Thymus (tissue), 14 donors: ENCODE data around the gene GREM2. TPM values are rescaled to one million over a fixed set of nuclear protein-coding genes. Genes with fewer than 3 reads are reported as not detected.

ENCODE experiments used
- DNase-seq, 9 donors: peaks; one replicate each; pipeline ENCODE4 v3.0.0-alpha.2; 2013; ENCODE audit warnings: low spot score in 9 of 9, low read depth in 6 of 9, missing footprints in 1 of 9
- H3K27ac ChIP-seq, 2 donors: one replicate each; pipeline ENCODE4 v1.5.1; 2013; ENCODE audit warnings: control low read depth in 1 of 2, low read depth in 1 of 2, low read length in 1 of 2, mild to moderate bottlenecking in 1 of 2, moderate library complexity in 1 of 2
- H3K27me3 ChIP-seq, 2 donors: one replicate each; pipeline ENCODE4 v1.5.1; 2013; ENCODE audit warnings: low read length in 1 of 2; ENCODE audit not compliant: control insufficient read depth in 2 of 2, insufficient read depth in 1 of 2
- H3K36me3 ChIP-seq, 2 donors: one replicate each; pipeline ENCODE4 v1.5.1; 2013; ENCODE audit warnings: low read length in 1 of 2, mild to moderate bottlenecking in 1 of 2, moderate library complexity in 1 of 2; ENCODE audit not compliant: control insufficient read depth in 2 of 2, insufficient read depth in 2 of 2
- H3K4me1 ChIP-seq, 2 donors: one replicate each; pipeline ENCODE4 v1.5.1; 2013; ENCODE audit warnings: low read length in 2 of 2; ENCODE audit not compliant: control insufficient read depth in 2 of 2, insufficient read depth in 2 of 2
- H3K4me3 ChIP-seq, 2 donors: one replicate each; pipeline ENCODE4 v1.5.1; 2013; ENCODE audit warnings: low read length in 2 of 2, control low read depth in 1 of 2, mild to moderate bottlenecking in 1 of 2
- H3K9me3 ChIP-seq, 2 donors: one replicate each; pipeline ENCODE4 v1.5.1; 2013; ENCODE audit warnings: low read length in 1 of 2, mild to moderate bottlenecking in 1 of 2; ENCODE audit not compliant: control insufficient read depth in 2 of 2, insufficient read depth in 1 of 2
- WGBS: extraction: QIAGEN DNeasy Blood & Tissue Kit; methylation state at CpG from one replicate; pipeline ENCODE4 v1.1.7; 2013; 5-methylcytosine and 5-hydroxymethylcytosine counted together
- long read RNA-seq, 10 donors: transcript quantifications; one replicate each; lab custom pipeline, GENCODE V29; 2026
- polyA plus RNA-seq: library from polyadenylated mRNA; stranded (reverse); fragments of 200-250 nt; gene quantifications from one replicate; pipeline ENCODE4 v1.2.3, GENCODE V29; 2013
- total RNA-seq: library from RNA; stranded (reverse); fragments of 120-200 nt; gene quantifications from one replicate; pipeline ENCODE4 v1.2.4, GENCODE V29; 2013
- donor health status: healthy.

The GREM2 gene
- total RNA-seq: not detected
- 0.09 TPM for polyA plus RNA-seq
- long read RNA-seq, donor 1: 0 reads
- long read RNA-seq, donor 2: 0 reads
- long read RNA-seq, donor 3: 0 reads
- long read RNA-seq, donor 4: 0 reads
- long read RNA-seq, donor 5: 0 reads
- long read RNA-seq, donor 6: 0 reads
- long read RNA-seq, donor 7: 0 reads
- long read RNA-seq, donor 8: 0 reads
- long read RNA-seq, donor 9: 0 reads
- long read RNA-seq, donor 10: 0 reads

DNA sequence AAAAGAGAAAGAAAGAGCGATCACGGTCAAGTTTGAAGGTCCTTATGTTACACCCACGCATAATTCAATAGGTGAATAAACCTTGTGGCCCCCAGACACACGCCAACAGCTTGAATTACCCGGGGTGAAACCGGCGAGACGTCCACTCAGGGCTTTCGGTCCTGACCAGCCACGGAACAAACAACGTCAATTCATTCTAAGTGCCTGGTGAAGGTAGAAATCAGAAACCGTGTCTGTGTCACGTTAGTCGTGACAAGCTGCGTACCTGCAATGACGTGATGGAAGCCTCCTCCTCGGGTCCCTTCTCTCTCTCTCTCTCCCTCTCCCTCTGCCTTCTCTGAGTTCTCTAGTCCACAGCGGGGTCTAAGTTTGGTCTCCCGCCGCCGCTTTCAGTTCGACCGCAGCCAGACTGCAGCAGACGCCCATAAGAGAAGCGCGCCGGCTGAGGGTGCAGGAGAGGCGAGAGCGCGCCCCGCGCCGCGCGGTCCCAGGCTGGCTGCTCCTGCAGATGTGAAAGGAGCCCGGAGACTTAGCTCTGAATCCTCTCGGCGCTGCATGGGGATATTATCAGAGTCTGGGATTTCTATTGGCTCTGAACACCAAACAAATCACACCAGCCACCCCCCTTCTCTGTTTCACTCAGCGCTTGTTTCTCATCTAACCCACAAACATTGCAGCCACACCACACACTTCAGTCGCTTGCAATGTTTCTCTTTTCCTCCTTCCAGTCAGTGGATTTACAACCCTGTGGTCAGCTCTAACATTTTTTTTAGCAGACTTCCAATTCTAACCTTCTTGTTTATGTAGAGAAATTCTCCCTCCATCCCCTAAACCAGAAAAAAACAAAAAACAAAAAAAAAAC is at the start of gene GREM2:
Gene GREM2 (minus strand): TSS at position 537 of the 862 bp plus-strand sequence. CDS start 118,680 bp downstream, outside the sequence.
- H3K36me3 ChIP-seq: no peaks in the 10 kb centered on the region
- H3K4me3 ChIP-seq: peak within 1 kb of the TSS; percentile 8 to 36
- peak in 1 of 9 donors; percentile 11 for DNase-seq
- 2% methylated on average over 40 of the region's 40 CpGs for WGBS
- no peak within 1 kb of the TSS for H3K27ac ChIP-seq
- no peaks in the 10 kb centered on the region for H3K9me3 ChIP-seq
- H3K27me3 ChIP-seq: peaks cover 5 to 26% of the 10 kb centered on the region in 2 donors
- peaks cover 0 to 3% of the 10 kb centered on the region in 2 donors for H3K4me1 ChIP-seq

- 91% methylated on average over 12 of the region's 12 CpGs for WGBS
Observed at GRCh38 chr1:240658312-240658960, 46.5 kb upstream of the GREM2 start.

DNA sequence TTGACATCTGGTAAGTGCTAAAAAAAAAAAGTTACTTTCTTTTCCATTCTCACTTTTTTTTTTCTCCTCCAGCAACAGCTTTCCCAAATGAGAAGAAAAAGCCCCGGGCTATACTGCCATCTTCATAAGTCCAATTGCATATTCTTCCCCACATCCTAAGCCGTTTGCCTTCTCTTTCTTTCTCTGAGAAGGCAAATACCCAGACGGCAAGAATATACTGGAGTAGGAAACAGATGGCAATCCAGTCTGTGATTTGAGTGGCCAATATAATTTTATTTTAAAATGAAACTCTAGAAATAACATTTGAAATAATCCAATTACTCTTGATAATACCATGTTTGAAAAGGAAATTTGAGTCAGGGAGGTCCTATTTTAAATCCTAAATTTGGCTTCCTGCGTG is 44.6 kb upstream of the GREM2 start:
- H3K27me3 ChIP-seq: no peaks in the 10 kb centered on the region
- H3K4me3 ChIP-seq: no peak overlapping the region
- H3K4me1 ChIP-seq: no peaks in the 10 kb centered on the region
- no peaks in the 10 kb centered on the region for H3K36me3 ChIP-seq
- H3K27ac ChIP-seq: no peak overlapping the region
- 81% methylated on average over 4 of the region's 4 CpGs for WGBS
- no peak for DNase-seq
- no peaks in the 10 kb centered on the region for H3K9me3 ChIP-seq

More at GRCh38 chr1:240658312-240658960, 46.5 kb upstream of the GREM2 start:
- no peak for DNase-seq
- H3K36me3 ChIP-seq: no peaks in the 10 kb centered on the region
- H3K27me3 ChIP-seq: no peaks in the 10 kb centered on the region
- no peaks in the 10 kb centered on the region for H3K4me1 ChIP-seq
- no peaks in the 10 kb centered on the region for H3K9me3 ChIP-seq
- no peak overlapping the region for H3K4me3 ChIP-seq
- H3K27ac ChIP-seq: no peak overlapping the region

DNA sequence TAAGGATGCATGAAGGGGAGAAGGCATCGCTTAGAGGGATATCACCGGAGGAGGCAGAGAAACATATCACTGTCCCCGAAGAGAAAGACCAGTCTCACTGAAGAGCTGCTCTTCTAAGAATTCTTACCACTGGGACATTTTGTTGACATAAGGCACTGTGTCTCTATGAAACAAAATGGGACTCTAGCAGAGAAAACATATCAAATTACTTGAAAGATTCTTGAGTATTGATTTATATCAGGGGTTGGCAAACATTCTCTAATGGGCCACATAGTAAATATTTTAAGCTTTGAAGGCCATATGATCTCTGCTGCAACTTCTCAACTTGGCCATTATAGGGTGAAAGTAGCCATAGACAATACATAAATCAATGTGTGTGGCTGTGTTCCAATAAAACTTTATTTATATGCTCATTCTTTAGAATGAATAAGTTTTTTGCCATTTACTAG is 41.0 kb upstream of the GREM2 start:
- H3K27me3 ChIP-seq: no peaks in the 10 kb centered on the region
- no peaks in the 10 kb centered on the region for H3K4me1 ChIP-seq
- DNase-seq: no peak
- WGBS: 90% methylated on average over 3 of the region's 3 CpGs
- no peak overlapping the region for H3K4me3 ChIP-seq
- H3K9me3 ChIP-seq: no peaks in the 10 kb centered on the region
- no peaks in the 10 kb centered on the region for H3K36me3 ChIP-seq
- H3K27ac ChIP-seq: no peak overlapping the region

DNA sequence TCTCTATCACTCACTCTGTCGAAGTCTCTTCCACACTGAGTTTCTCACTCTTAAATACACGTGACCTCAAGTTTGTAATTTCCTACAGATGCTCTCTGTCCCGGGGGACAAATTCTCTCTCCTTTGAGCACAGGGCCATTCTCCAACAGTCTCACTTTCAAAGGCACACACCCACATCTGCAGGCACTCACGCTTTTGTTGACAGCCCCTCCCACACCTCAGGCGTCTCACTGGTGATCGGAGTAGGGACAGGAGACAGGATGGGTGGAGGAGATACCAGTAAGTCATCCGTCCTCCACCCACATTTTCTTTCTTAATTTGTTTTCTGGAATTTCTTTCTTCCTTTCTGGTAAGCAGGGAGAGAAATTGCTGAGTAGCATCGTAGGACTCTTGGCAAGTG is 40.6 kb upstream of the GREM2 start:
- no peaks in the 10 kb centered on the region for H3K4me1 ChIP-seq
- H3K36me3 ChIP-seq: no peaks in the 10 kb centered on the region
- no peaks in the 10 kb centered on the region for H3K9me3 ChIP-seq
- no peak overlapping the region for H3K27ac ChIP-seq
- no peak overlapping the region for H3K4me3 ChIP-seq
- H3K27me3 ChIP-seq: no peaks in the 10 kb centered on the region
- 64% methylated on average over 8 of the region's 8 CpGs for WGBS
- no peak for DNase-seq

DNA sequence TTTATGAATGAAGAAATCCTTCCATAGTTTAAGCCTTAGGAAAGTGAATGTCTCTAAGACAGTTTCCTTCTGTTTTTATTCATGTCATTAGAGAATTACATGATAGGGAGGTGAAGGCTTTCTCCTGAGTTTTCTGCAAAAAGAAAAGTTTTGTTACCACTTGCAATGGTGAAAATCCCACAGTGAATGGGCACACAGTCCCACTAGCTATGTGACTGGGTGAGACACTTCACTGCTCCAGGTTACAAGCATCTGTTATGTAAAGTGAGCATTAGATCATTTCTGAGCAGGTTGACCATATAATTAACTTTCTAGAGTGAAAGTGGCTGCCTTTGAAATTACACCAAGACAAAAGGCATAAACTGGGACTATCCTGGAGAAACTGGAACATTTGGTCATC is 38.9 kb upstream of the GREM2 start:
- Histone ChIP-seq H3K27me3 (no peaks in the 10 kb centered on the region), H3K4me1 (no peaks in the 10 kb centered on the region), H3K27ac (no peak overlapping the region), H3K36me3 (no peaks in the 10 kb centered on the region), H3K9me3 (no peaks in the 10 kb centered on the region), H3K4me3 (no peak overlapping the region)
- DNase-seq: no peak

DNA sequence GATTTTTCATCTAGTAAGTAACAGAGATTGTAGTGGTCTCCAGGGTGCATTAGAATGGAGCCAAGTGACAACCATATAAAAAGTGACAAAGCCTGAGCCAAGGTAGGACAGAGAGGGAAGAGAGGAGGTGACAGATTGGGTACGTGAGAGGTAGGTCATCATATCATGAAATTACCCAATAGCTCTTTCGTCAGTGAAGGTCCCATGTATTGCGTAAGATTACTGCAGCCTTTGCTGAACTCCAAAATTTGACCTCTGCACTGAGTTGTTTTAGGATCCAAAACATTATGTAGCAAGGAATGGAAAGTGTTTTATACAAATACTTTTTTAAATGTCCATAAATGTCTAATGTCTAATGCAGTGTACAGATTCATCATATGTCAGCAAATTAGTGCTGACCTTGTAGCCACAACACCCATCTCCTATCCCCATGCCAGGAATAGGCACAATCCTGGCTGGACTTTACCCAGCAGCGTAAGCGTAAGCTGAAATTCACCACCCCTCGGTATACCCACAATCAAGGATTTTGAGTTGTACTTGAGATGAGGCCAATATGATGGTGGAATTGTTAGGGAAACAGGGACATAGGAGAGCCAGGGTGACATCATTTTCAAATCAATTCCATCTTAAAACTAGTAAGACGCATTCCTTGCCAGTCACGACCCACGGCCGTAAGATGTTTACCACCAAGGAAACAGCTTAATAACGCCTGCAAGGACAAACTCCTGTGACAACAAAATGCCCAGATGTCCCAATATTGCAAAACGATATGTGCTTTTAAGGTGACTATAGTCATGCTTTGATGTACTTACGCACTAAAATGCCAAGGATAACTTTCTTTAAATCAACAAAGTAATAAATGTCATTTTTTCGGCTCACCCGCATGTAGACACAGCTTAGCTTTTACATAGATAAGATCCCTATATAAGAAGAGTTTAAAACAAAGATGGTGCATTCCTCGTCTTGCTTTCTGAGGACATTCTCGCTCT is 38.1 kb upstream of the GREM2 start:
- no peak overlapping the region for H3K27ac ChIP-seq
- H3K4me3 ChIP-seq: no peak overlapping the region
- DNase-seq: no peak
- H3K4me1 ChIP-seq: no peaks in the 10 kb centered on the region
- H3K27me3 ChIP-seq: no peaks in the 10 kb centered on the region
- no peaks in the 10 kb centered on the region for H3K9me3 ChIP-seq
- WGBS: 94% methylated on average over 17 of the region's 17 CpGs
- no peaks in the 10 kb centered on the region for H3K36me3 ChIP-seq

DNA sequence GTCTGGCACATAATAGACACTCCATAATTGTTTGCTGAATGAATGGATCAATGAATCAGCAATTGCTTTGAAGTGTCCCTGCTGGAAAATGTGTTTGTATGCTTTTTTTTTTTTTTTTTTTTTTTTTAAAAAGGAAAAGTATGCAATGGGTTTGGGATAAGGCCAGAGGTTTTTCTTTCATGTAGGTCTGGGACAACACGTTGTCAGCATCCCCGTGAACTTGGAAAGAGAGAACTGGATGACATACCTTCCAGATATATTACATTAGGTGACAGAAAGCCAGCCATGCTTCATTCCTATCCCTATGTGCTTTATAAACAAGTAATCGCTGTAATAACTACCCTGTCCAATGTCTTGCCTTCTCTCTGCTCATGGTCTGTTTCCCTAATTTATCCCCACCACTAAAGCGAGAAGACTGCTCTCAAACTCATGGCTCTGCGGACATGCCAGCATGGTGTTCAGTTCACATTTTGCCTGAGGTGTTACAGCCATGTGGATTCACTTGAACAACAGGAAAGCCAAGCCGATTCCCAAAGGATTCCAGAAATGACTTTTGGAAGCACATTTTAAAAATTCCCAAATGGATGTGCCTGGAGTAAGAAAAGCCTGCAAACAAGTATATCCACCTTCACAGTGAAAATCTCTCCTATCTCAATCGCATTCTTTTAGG is 34.8 kb upstream of the GREM2 start:
- Histone ChIP-seq H3K9me3 (no peaks in the 10 kb centered on the region), H3K4me1 (no peaks in the 10 kb centered on the region), H3K36me3 (no peaks in the 10 kb centered on the region), H3K4me3 (no peak overlapping the region), H3K27ac (no peak overlapping the region), H3K27me3 (no peaks in the 10 kb centered on the region)
- DNase-seq: no peak
- 90% methylated on average over 7 of the region's 7 CpGs for WGBS
